Sciatic nerve (tissue), 2 donors: Measurements from ENCODE around the gene MPPED2. TPM values are rescaled to one million over a fixed set of nuclear protein-coding genes. Genes with fewer than 3 reads are reported as not detected.

Experiments used
- ATAC-seq: fragments of 200-7000 bp; cut with Tn5 transposase; one replicate; pipeline ENCODE4 v1.9.1; 2020; ENCODE audit warnings: mild to moderate bottlenecking, moderate library complexity
- DNase-seq: peaks from one replicate; pipeline ENCODE4 v3.0.0-alpha.2; 2020; ENCODE audit warnings: low spot score
- intact Hi-C: fragments of 100-400 bp; cut with DNase I; formaldehyde crosslinking; loops from one replicate; pipeline ENCODE4 v1.14.2; 2022
- total RNA-seq: library from RNA; stranded (reverse); fragmentation: NEBNext Ultra II Directional; extraction: Animal tissue kit (Norgen Biotek cat#: 25700); gene quantifications from one replicate; pipeline ENCODE4 v1.2.1, GENCODE V29; 2021
- donor health status: DM: no; HTN: no; CAD: no.
- donor health status: DM: no; HTN: no; CAD: no.

Gene MPPED2
- total RNA-seq, 1 donor from 2014 or later = 8.0 TPM

- ATAC-seq (no peak), DNase-seq (no peak)
- intact Hi-C loops = no loop called here
Measured at GRCh38 chr11:30434901-30435300, 151.3 kb downstream of the MPPED2 start.

GRCh38 chr11:30433831-30434230 is 152.3 kb downstream of the MPPED2 start:
- DNase-seq (no peak), ATAC-seq (no peak)
- intact Hi-C loops = no loop called here

- ATAC-seq (no peak), DNase-seq (no peak)
- intact Hi-C loops = no loop called here
Measured at GRCh38 chr11:30432716-30433115, 153.4 kb downstream of the MPPED2 start.

GRCh38 chr11:30432178-30432577 is 154.0 kb downstream of the MPPED2 start:
- intact Hi-C loops = no loop called here
- ATAC-seq (no peak), DNase-seq (no peak)

GRCh38 chr11:30431127-30431814 is 154.9 kb downstream of the MPPED2 start:
- DNase-seq (no peak), ATAC-seq (no peak)
- intact Hi-C loops = no loop called here

GRCh38 chr11:30429550-30429949 is 156.6 kb downstream of the MPPED2 start:
- ATAC-seq (no peak), DNase-seq (no peak)
- intact Hi-C loops = no loop called here

- ATAC-seq (no peak), DNase-seq (no peak)
- intact Hi-C loops = no loop called here
Measured at GRCh38 chr11:30426781-30427180, 159.4 kb downstream of the MPPED2 start.

GRCh38 chr11:30424844-30425243 is 161.3 kb downstream of the MPPED2 start:
- no peak for DNase-seq
- ATAC-seq = no peak
- intact Hi-C loops = no loop called here

GRCh38 chr11:30424321-30424720 is 161.8 kb downstream of the MPPED2 start:
- intact Hi-C loops = no loop called here
- no peak for ATAC-seq

GRCh38 chr11:30423886-30424285 is 162.3 kb downstream of the MPPED2 start:
- ATAC-seq (no peak), DNase-seq (no peak)
- intact Hi-C loops = no loop called here

More at GRCh38 chr11:30424321-30424720, 161.8 kb downstream of the MPPED2 start:
- no peak for DNase-seq

GRCh38 chr11:30423279-30423648 is 162.9 kb downstream of the MPPED2 start:
- DNase-seq = no peak
- ATAC-seq = no peak
- intact Hi-C loops = no loop called here

- ATAC-seq (no peak), DNase-seq (no peak)
- intact Hi-C loops = no loop called here
Measured at GRCh38 chr11:30422447-30423278, 163.5 kb downstream of the MPPED2 start.

GRCh38 chr11:30420233-30420787 is 165.8 kb downstream of the MPPED2 start:
- no peak for DNase-seq
- ATAC-seq = no peak
- intact Hi-C loops = no loop called here

- ATAC-seq = no peak
- no peak for DNase-seq
- intact Hi-C loops = no loop called here
Measured at GRCh38 chr11:30414806-30415205, 171.3 kb downstream of the MPPED2 start.

- ATAC-seq (no peak), DNase-seq (no peak)
- intact Hi-C loops = no loop called here
Measured at GRCh38 chr11:30414244-30414643, 171.9 kb downstream of the MPPED2 start.

GRCh38 chr11:30412509-30412908 is 173.6 kb downstream of the MPPED2 start:
- intact Hi-C loops = no loop called here
- no peak for ATAC-seq
- no peak for DNase-seq

- ATAC-seq = no peak
- intact Hi-C loops = no loop called here
- DNase-seq = no peak
Measured at GRCh38 chr11:30411383-30411782, 174.8 kb downstream of the MPPED2 start.

GRCh38 chr11:30406978-30407762 is 179.0 kb downstream of the MPPED2 start:
- intact Hi-C loops = no loop called here
- ATAC-seq (no peak), DNase-seq (no peak)

- no peak for ATAC-seq
Measured at GRCh38 chr11:30405385-30405784, 180.8 kb downstream of the MPPED2 start.

More at GRCh38 chr11:30405385-30405784, 180.8 kb downstream of the MPPED2 start:
- intact Hi-C loops = no loop called here
- DNase-seq = no peak
